Measurements from ENCODE around the gene FCER2. TPM values are rescaled to one million over a fixed set of nuclear protein-coding genes. Genes with fewer than 3 reads are reported as not detected.

Gene FCER2
- total RNA-seq, 1 experiment from 2014 or later = not detected

- Histone ChIP-seq H3K14ac (ENCODE audit: insufficient read depth, low read length) (no peak overlapping the region), H3K79me1 (ENCODE audit: insufficient read depth, low read depth, low read length, poor library complexity, severe bottlenecking) (no peaks in the 10 kb centered on the region), H3K4me2 (ENCODE audit: insufficient read depth, insufficient read length, low read length) (no peak overlapping the region), H2BK120ac (ENCODE audit: low read depth, low read length, poor library complexity, severe bottlenecking) (no peak overlapping the region), H2BK15ac (ENCODE audit: low read depth, low read length) (no peak overlapping the region), H2BK20ac (ENCODE audit: low read depth, low read length, poor library complexity, severe bottlenecking) (no peak overlapping the region), H3T11ph (ENCODE audit: low read length) (no peak overlapping the region), H3K23me2 (ENCODE audit: insufficient read length, low read depth, low read length, poor library complexity, severe bottlenecking) (no peaks in the 10 kb centered on the region), H2BK12ac (ENCODE audit: insufficient read length, low read depth, low read length) (no peak overlapping the region), H2AK5ac (ENCODE audit: insufficient read length, low read length) (no peak overlapping the region), H3K79me2 (ENCODE audit: insufficient read depth, low read length) (no peaks in the 10 kb centered on the region), H4K91ac (ENCODE audit: insufficient read length, low read depth, low read length) (no peak overlapping the region), H3K27me3 (ENCODE audit: insufficient read depth, low read length) (no peaks in the 10 kb centered on the region), H3K4ac (ENCODE audit: low read depth, low read length) (no peak overlapping the region), H2AFZ (ENCODE audit: low read length) (no peak overlapping the region), H4K20me1 (ENCODE audit: control insufficient read depth, insufficient read depth, insufficient read length) (no peaks in the 10 kb centered on the region), H3K23ac (ENCODE audit: insufficient read length, low read depth, low read length) (no peak overlapping the region), H3K27ac (ENCODE audit: insufficient read length, low read depth, low read length) (no peak overlapping the region), H4K5ac (ENCODE audit: insufficient read length, low read depth, low read length) (no peak overlapping the region), H4K8ac (replicated peaks; ENCODE audit: insufficient read length, low read depth, low read length) (no peak overlapping the region), H3K9ac (ENCODE audit: extremely low read depth, insufficient read length, low read length) (no peak overlapping the region), H3K4me1 (ENCODE audit: insufficient read depth, low read length) (no peaks in the 10 kb centered on the region), H3K56ac (ENCODE audit: insufficient read length, low read depth, low read length) (no peak overlapping the region), H3K9me3 (ENCODE audit: control insufficient read depth, low read depth, low read length) (no peaks in the 10 kb centered on the region), H3K18ac (ENCODE audit: insufficient read length, low read depth, low read length) (no peak overlapping the region), H2BK5ac (ENCODE audit: insufficient read length, low read length) (no peak overlapping the region)
- Mint-ChIP-seq H3K36me3 (ENCODE audit: insufficient read depth in 1 of 3, low read depth in 3 of 3) (no peaks in the 10 kb centered on the region), H3K4me1 (0 out of 4 replicates have a peak, but pooled peaks cover 0 to 5% of the 10 kb centered on the region in 2 experiments), H3K9me3 (no peaks in the 10 kb centered on the region; a peak in 2 of 5 replicates), H3K27me3 (ENCODE audit: low read depth) (peaks cover 35% of the 10 kb centered on the region), H3K4me3 (no peak overlapping the region), H3K27ac (no peak overlapping the region)
- no CpG with 5 or more reads among the region's 8 CpGs for WGBS (ENCODE audit: extremely low coverage, insufficient read length, low lambda C conversion rate)
- TF ChIP-seq CTCF (conservative IDR thresholded peaks at IDR 0.05) = no peak
- no peak for DNase-seq
Measured at GRCh38 chr19:7718668-7719067, 16.7 kb upstream of the FCER2 start.
